Liver (tissue), 9 donors: Measurements from ENCODE around the gene PCDHB2. TPM values are rescaled to one million over a fixed set of nuclear protein-coding genes. Genes with fewer than 3 reads are reported as not detected.
"Not testable (repeated sequence)": the region's sequence is repeated elsewhere in the genome, so short reads cannot be mapped to it uniquely, and the experiment has no call there.

Experiments used
- DNase-seq: peaks from one replicate; pipeline ENCODE4 v3.0.0-alpha.2; 2017; ENCODE audit warnings: low spot score
- H3K27ac ChIP-seq, 2 donors: one replicate each; pipeline ENCODE4 v1.7.0; 2013; ENCODE audit warnings: inconsistent platforms in 2 of 2, low read length in 2 of 2, control low read depth in 1 of 2, low read depth in 1 of 2, mild to moderate bottlenecking in 1 of 2
- H3K27me3 ChIP-seq, 4 donors: one replicate each; pipeline versions ENCODE4 v1.6.1 to v1.7.0; 2013; ENCODE audit warnings: low read length in 3 of 4, inconsistent platforms in 1 of 4, mild to moderate bottlenecking in 1 of 4, moderate library complexity in 1 of 4; ENCODE audit not compliant: control insufficient read depth in 4 of 4, insufficient read depth in 4 of 4
- H3K36me3 ChIP-seq, 4 donors: one replicate each; pipeline versions ENCODE4 v1.6.1 to v1.7.0; 2013; ENCODE audit warnings: low read length in 3 of 4, mild to moderate bottlenecking in 3 of 4, low read depth in 1 of 4, moderate library complexity in 1 of 4; ENCODE audit not compliant: control insufficient read depth in 4 of 4, insufficient read depth in 3 of 4
- H3K4me1 ChIP-seq, 4 donors: one replicate each; pipeline versions ENCODE4 v1.6.1 to v1.7.0; 2013; ENCODE audit warnings: low read length in 3 of 4, mild to moderate bottlenecking in 3 of 4, moderate library complexity in 1 of 4; ENCODE audit not compliant: control insufficient read depth in 4 of 4, insufficient read depth in 4 of 4
- H3K4me3 ChIP-seq, 3 donors: one replicate each; pipeline versions ENCODE4 v1.6.1 to v1.7.0; 2013; ENCODE audit warnings: low read length in 3 of 3, control low read depth in 1 of 3, low read depth in 1 of 3, mild to moderate bottlenecking in 1 of 3
- H3K9ac ChIP-seq, 2 donors: one replicate each; pipeline ENCODE4 v1.7.0; 2013; ENCODE audit warnings: low read length in 2 of 2, mild to moderate bottlenecking in 2 of 2, moderate library complexity in 2 of 2, control low read depth in 1 of 2, low read depth in 1 of 2
- H3K9me3 ChIP-seq, 4 donors: one replicate each; pipeline versions ENCODE4 v1.6.1 to v1.7.0; 2013; ENCODE audit warnings: low read length in 3 of 4; ENCODE audit not compliant: control insufficient read depth in 4 of 4
- ATF3 ChIP-seq: IDR thresholded peaks from 2 replicates; pipeline ENCODE4 v1.6.1; 2016; ENCODE audit warnings: antibody characterized with exemption
- CTCF ChIP-seq: fragments of 150-350 bp; IDR thresholded peaks from 2 replicates; pipeline ENCODE4 v1.5.1; 2017; ENCODE audit warnings: improper control_type of control experiment, low read depth, low read length; ENCODE audit not compliant: missing input control
- EGR1 ChIP-seq, 2 donors: IDR thresholded peaks; 2 replicates each; pipeline ENCODE4 v1.6.1; 2016 to 2018; ENCODE audit warnings: antibody characterized with exemption in 2 of 2, low read depth in 2 of 2
- FOXA2 ChIP-seq: IDR thresholded peaks from 2 replicates; pipeline ENCODE4 v1.6.1; 2016; ENCODE audit warnings: antibody characterized with exemption
- GABPA ChIP-seq, 2 donors: IDR thresholded peaks in 1 of 2; conservative IDR thresholded peaks in 1 of 2; 2 replicates each; pipeline ENCODE4 v1.6.1; 2016; ENCODE audit warnings: antibody characterized with exemption in 2 of 2, mild to moderate bottlenecking in 1 of 2, moderate library complexity in 1 of 2
- HNF4A ChIP-seq, 2 donors: conservative IDR thresholded peaks; 2 replicates each; pipeline ENCODE4 v1.6.1; 2016; ENCODE audit warnings: antibody characterized with exemption in 2 of 2, mild to moderate bottlenecking in 2 of 2
- HNF4G ChIP-seq: IDR thresholded peaks from 2 replicates; pipeline ENCODE4 v1.6.1; 2016; ENCODE audit warnings: antibody characterized with exemption
- MAX ChIP-seq: IDR thresholded peaks from 2 replicates; pipeline ENCODE4 v1.6.1; 2016; ENCODE audit warnings: antibody characterized with exemption
- NR2F2 ChIP-seq: IDR thresholded peaks from 2 replicates; pipeline ENCODE4 v1.6.1; 2016; ENCODE audit warnings: antibody characterized with exemption
- RAD21 ChIP-seq, 2 donors: IDR thresholded peaks; 2 replicates each; pipeline ENCODE4 v1.6.1; 2016; ENCODE audit warnings: antibody characterized with exemption in 2 of 2, mild to moderate bottlenecking in 2 of 2
- REST ChIP-seq: IDR thresholded peaks from 2 replicates; pipeline ENCODE4 v1.6.1; 2016; ENCODE audit warnings: antibody characterized with exemption, mild to moderate bottlenecking
- RXRA ChIP-seq, 2 donors: IDR thresholded peaks; 2 replicates each; pipeline ENCODE4 v1.6.1; 2017 to 2018; ENCODE audit warnings: antibody characterized with exemption in 2 of 2, mild to moderate bottlenecking in 1 of 2
- SP1 ChIP-seq: IDR thresholded peaks from 2 replicates; pipeline ENCODE4 v1.6.1; 2018; ENCODE audit warnings: antibody characterized with exemption, mild to moderate bottlenecking
- YY1 ChIP-seq: IDR thresholded peaks from 2 replicates; pipeline ENCODE4 v1.6.1; 2016; ENCODE audit warnings: antibody characterized with exemption, mild to moderate bottlenecking
- WGBS: extraction: QIAGEN DNeasy Blood & Tissue Kit; methylation state at CpG from one replicate; pipeline ENCODE4 v1.1.7; 2013; 5-methylcytosine and 5-hydroxymethylcytosine counted together
- polyA plus RNA-seq, 2 donors: library from polyadenylated mRNA; stranded (reverse) in 1 of 2; unstranded in 1 of 2; fragments of 200-250 nt in 1 of 2; fragments of >200 nt in 1 of 2; fragmentation: Nextera tagmentation in 1 of 2; extraction: Ambion mirVana in 1 of 2; gene quantifications; one replicate each; pipeline versions ENCODE4 v1.2.1 to v1.2.3, GENCODE V29; 2013 to 2015
- total RNA-seq, 2 donors: library from RNA; depleted of rRNA; stranded (reverse); fragments of >200 nt; gene quantifications; one replicate each; pipeline ENCODE4 v1.2.3, GENCODE V29; 2014
- donor health status: healthy.
- donor health status: healthy.
- donor health status: healthy.
- donor health status: healthy.
- donor health status: healthy.

PCDHB2 gene
- total and polyA plus RNA-seq, 4 donors, result 0.05 to 0.09 (median 0.08) TPM; not detected in 1

- Histone ChIP-seq H3K4me3 (no peak overlapping the region), H3K27me3 (no peaks in the 10 kb centered on the region), H3K4me1 (no peaks in the 10 kb centered on the region), H3K36me3 (no peaks in the 10 kb centered on the region), H3K27ac (no peak overlapping the region), H3K9me3 (peaks cover 10 to 37% (median 15%) of the 10 kb centered on the region in 4 donors), H3K9ac (no peak overlapping the region)
- no peak for DNase-seq
- TF ChIP-seq SP1 (no peak), GABPA (IDR thresholded peaks at IDR 0.05 in 1 of 2, conservative IDR thresholded peaks at IDR 0.05 in 1 of 2) (no peak), EGR1 (IDR thresholded peaks at IDR 0.05; ENCODE audit: low read depth in 2 of 2) (no peak), RAD21 (IDR thresholded peaks at IDR 0.05) (no peak), HNF4G (no peak), YY1 (no peak), FOXA2 (no peak), RXRA (IDR thresholded peaks at IDR 0.05) (no peak), MAX (no peak), NR2F2 (no peak), ATF3 (no peak), HNF4A (conservative IDR thresholded peaks at IDR 0.05) (no peak), CTCF (no peak), REST (no peak)
- 39% methylated on average over 20 of the region's 20 CpGs for WGBS
Observed at GRCh38 chr5:141101059-141101458, 6.6 kb downstream of the PCDHB2 start.

- not testable (repeated sequence) for H3K4me3 ChIP-seq, H3K27ac ChIP-seq, H3K27me3 ChIP-seq, DNase-seq, H3K4me1 ChIP-seq, H3K9ac ChIP-seq, H3K36me3 ChIP-seq
- H3K9me3 ChIP-seq, result peaks cover 10 to 37% (median 15%) of the 10 kb centered on the region in 4 donors
- 37% methylated on average over 37 of the region's 39 CpGs for WGBS
Observed at GRCh38 chr5:141102070-141102469, 7.7 kb downstream of the PCDHB2 start.

- H3K27me3 ChIP-seq, H3K4me1 ChIP-seq, DNase-seq, H3K9ac ChIP-seq, H3K4me3 ChIP-seq, H3K36me3 ChIP-seq, H3K27ac ChIP-seq: not testable (repeated sequence)
- H3K9me3 ChIP-seq, result peaks cover 10 to 33% (median 15%) of the 10 kb centered on the region in 4 donors
- WGBS, result 40% methylated on average over 35 of the region's 38 CpGs
Observed at GRCh38 chr5:141102471-141102870, 8.1 kb downstream of the PCDHB2 start.
